Calu3 (cell line): ENCODE data around the gene AP3D1. TPM values are rescaled to one million over a fixed set of nuclear protein-coding genes. Genes with fewer than 3 reads are reported as not detected.

Experiments used
- BruUV-seq: library from RNA; stranded (reverse); fragments of 400-500 nt; replicated peaks from 2 replicates; lab custom pipeline; 2021; lab: Mats Ljungman, UMichigan
- CTCF ChIA-PET: fragments of 300-600 bp; sonication (Branson Sonifier 250); formaldehyde crosslinking; loops from one replicate; lab custom pipeline; 2022; ENCODE audit warnings: antibody characterized with exemption; lab: Charles Lee
- DNase-seq: peaks from one replicate; pipeline ENCODE4 v3.0.0; 2022
- H3K27ac Mint-ChIP-seq: one replicate; pipeline ENCODE4 v1.8.0; 2022; ENCODE audit warnings: mixed read lengths; ENCODE audit not compliant: unreplicated experiment
- H3K27me3 Mint-ChIP-seq: one replicate; pipeline ENCODE4 v1.8.0; 2022; ENCODE audit warnings: mixed read lengths; ENCODE audit not compliant: unreplicated experiment
- H3K36me3 Mint-ChIP-seq: one replicate; pipeline ENCODE4 v1.8.0; 2022; ENCODE audit warnings: mild to moderate bottlenecking, moderate library complexity, mixed read lengths; ENCODE audit not compliant: insufficient read depth, unreplicated experiment
- H3K4me1 Mint-ChIP-seq: one replicate; pipeline ENCODE4 v1.8.0; 2022; ENCODE audit warnings: mild to moderate bottlenecking, low read depth, mixed read lengths; ENCODE audit not compliant: unreplicated experiment
- H3K4me3 Mint-ChIP-seq: one replicate; pipeline ENCODE4 v1.8.0; 2022; ENCODE audit warnings: mild to moderate bottlenecking, low read depth, moderate library complexity, mixed read lengths; ENCODE audit not compliant: unreplicated experiment
- H3K9me3 Mint-ChIP-seq: one replicate; pipeline ENCODE4 v1.8.0; 2022; ENCODE audit warnings: low read depth, mixed read lengths; ENCODE audit not compliant: unreplicated experiment
- CTCF ChIP-seq: fragments of 200-600 bp; IDR thresholded peaks from one replicate; pipeline ENCODE4 v1.8.0; 2022; ENCODE audit warnings: antibody characterized with exemption; ENCODE audit not compliant: unreplicated experiment
- intact Hi-C: fragments of 100-400 bp; cut with micrococcal nuclease; formaldehyde crosslinking; loops from one replicate; pipeline ENCODE4 v1.10.0; 2022; ENCODE audit not compliant: unreplicated experiment
- total RNA-seq: library from RNA; stranded (reverse); gene quantifications from 2 replicates; pipeline ENCODE4 v1.2.3, GENCODE V29; 2022

The AP3D1 gene
- total RNA-seq, 1 experiment from 2014 or later: 107 TPM

GRCh38 chr19:2139385-2140137, 11.8 kb downstream of the AP3D1 start:
- H3K9me3 Mint-ChIP-seq: no peaks in the 10 kb centered on the region
- H3K4me1 Mint-ChIP-seq: no peaks in the 10 kb centered on the region
- peaks cover 44% of the 10 kb centered on the region for H3K36me3 Mint-ChIP-seq
- BruUV-seq: no TSS peak
- H3K4me3 Mint-ChIP-seq: no peak overlapping the region
- CTCF ChIA-PET: no interaction called here
- intact Hi-C loops: no loop called here
- no peak for TF ChIP-seq CTCF
- H3K27ac Mint-ChIP-seq: no peak overlapping the region
- no peak for DNase-seq
- no peaks in the 10 kb centered on the region for H3K27me3 Mint-ChIP-seq

- no peak overlapping the region for H3K4me3 Mint-ChIP-seq
Observed at GRCh38 chr19:2138061-2138728, 13.2 kb downstream of the AP3D1 start.

GRCh38 chr19:2136796-2137195, 14.6 kb downstream of the AP3D1 start:
- no peaks in the 10 kb centered on the region for H3K4me1 Mint-ChIP-seq
- no TSS peak for BruUV-seq
- TF ChIP-seq CTCF: no peak
- no peaks in the 10 kb centered on the region for H3K27me3 Mint-ChIP-seq
- peaks cover 30% of the 10 kb centered on the region for H3K36me3 Mint-ChIP-seq
- no peak overlapping the region for H3K4me3 Mint-ChIP-seq
- DNase-seq: no peak
- intact Hi-C loops: no loop called here
- CTCF ChIA-PET: no interaction called here
- no peaks in the 10 kb centered on the region for H3K9me3 Mint-ChIP-seq
- H3K27ac Mint-ChIP-seq: no peak overlapping the region

More at GRCh38 chr19:2138061-2138728, 13.2 kb downstream of the AP3D1 start:
- H3K27ac Mint-ChIP-seq: no peak overlapping the region
- peaks cover 34% of the 10 kb centered on the region for H3K36me3 Mint-ChIP-seq
- DNase-seq: no peak
- H3K27me3 Mint-ChIP-seq: no peaks in the 10 kb centered on the region
- H3K4me1 Mint-ChIP-seq: no peaks in the 10 kb centered on the region
- no peaks in the 10 kb centered on the region for H3K9me3 Mint-ChIP-seq
- no peak for TF ChIP-seq CTCF
- CTCF ChIA-PET: interaction anchor here (0.7 kb wide), 1 partner anchor 486 kb away, joined by 5 read pairs; the partner anchor contains the start of gene TCF3
- BruUV-seq: no TSS peak
- intact Hi-C loops: no loop called here

- DNase-seq: no peak
- no peak for TF ChIP-seq CTCF
Observed at GRCh38 chr19:2135474-2136402, 15.6 kb downstream of the AP3D1 start.

More at GRCh38 chr19:2135474-2136402, 15.6 kb downstream of the AP3D1 start:
- H3K36me3 Mint-ChIP-seq: peaks cover 30% of the 10 kb centered on the region
- H3K4me1 Mint-ChIP-seq: no peaks in the 10 kb centered on the region
- H3K4me3 Mint-ChIP-seq: no peak overlapping the region
- CTCF ChIA-PET: no interaction called here
- intact Hi-C loops: no loop called here
- BruUV-seq: no TSS peak
- no peaks in the 10 kb centered on the region for H3K9me3 Mint-ChIP-seq
- no peak overlapping the region for H3K27ac Mint-ChIP-seq
- H3K27me3 Mint-ChIP-seq: no peaks in the 10 kb centered on the region
